Body of pancreas (tissue), 4 donors: ENCODE results near the gene NHERF2. TPM values are rescaled to one million over a fixed set of nuclear protein-coding genes. Genes with fewer than 3 reads are reported as not detected.

ENCODE experiments used
- ATAC-seq: fragments of 150-250 bp; one replicate; pipeline ENCODE4 v1.9.1; 2016
- DNase-seq, 4 donors: peaks; one replicate each; pipeline ENCODE4 v3.0.0-alpha.2; 2019
- H3K27ac ChIP-seq, 4 donors: fragments of 200-600 bp; sonication (generic); 1 replicate in 3 of 4; 2 replicates in 1 of 4; pipeline versions ENCODE4 v1.5.1 to v1.6.1; 2016 to 2019; ENCODE audit warnings: mild to moderate bottlenecking in 1 of 4, mixed read lengths in 1 of 4, moderate library complexity in 1 of 4
- H3K27me3 ChIP-seq, 2 donors: fragments of 200-600 bp; sonication (generic); one replicate each; pipeline ENCODE4 v1.6.0; 2016; ENCODE audit warnings: mild to moderate bottlenecking in 1 of 2
- H3K36me3 ChIP-seq, 2 donors: fragments of 200-600 bp; sonication (generic); replicated peaks in 1 of 2; 2 replicates each; pipeline ENCODE4 v1.5.1; 2016; ENCODE audit warnings: low read depth in 2 of 2; ENCODE audit not compliant: insufficient read depth in 1 of 2
- H3K4me1 ChIP-seq: fragments of 200-600 bp; sonication (generic); one replicate; pipeline ENCODE4 v1.6.0; 2016
- H3K4me3 ChIP-seq, 2 donors: fragments of 200-600 bp; sonication (generic); 1 replicate in 1 of 2; 2 replicates in 1 of 2; pipeline ENCODE4 v1.5.1; 2016 to 2019
- H3K9me3 ChIP-seq, 3 donors: fragments of 200-600 bp; sonication (generic); 1 replicate in 2 of 3; 2 replicates in 1 of 3; pipeline ENCODE4 v1.5.1; 2016
- CTCF ChIP-seq, 7 experiments: fragments of 450-650 bp in 4 of 7; fragments of 200-600 bp in 3 of 7; sonication (generic) in 3 of 7; IDR thresholded peaks; one replicate each; pipeline ENCODE4 v1.5.1; 2016 to 2019; ENCODE audit warnings: antibody characterized with exemption in 7 of 7
- POLR2A ChIP-seq, 3 donors: fragments of 450-650 bp; IDR thresholded peaks; one replicate each; pipeline ENCODE4 v1.6.1; 2016; ENCODE audit warnings: antibody characterized with exemption in 3 of 3, mild to moderate bottlenecking in 2 of 3
- WGBS, 2 donors: methylation state at CpG; one replicate each; pipeline ENCODE4 v1.1.5; 2017; 5-methylcytosine and 5-hydroxymethylcytosine counted together
- intact Hi-C: fragments of 100-400 bp; cut with DNase I; formaldehyde crosslinking; loops from one replicate; pipeline ENCODE4 v1.15.1; 2023
- total RNA-seq, 2 donors: library from RNA; depleted of rRNA; stranded (reverse); fragments of >200 nt; gene quantifications; one replicate each; pipeline ENCODE4 v1.1.0, GENCODE V29; 2016

The NHERF2 gene
- total RNA-seq, 2 donors from 2014 or later: 32.7 to 87.3 TPM

DNA sequence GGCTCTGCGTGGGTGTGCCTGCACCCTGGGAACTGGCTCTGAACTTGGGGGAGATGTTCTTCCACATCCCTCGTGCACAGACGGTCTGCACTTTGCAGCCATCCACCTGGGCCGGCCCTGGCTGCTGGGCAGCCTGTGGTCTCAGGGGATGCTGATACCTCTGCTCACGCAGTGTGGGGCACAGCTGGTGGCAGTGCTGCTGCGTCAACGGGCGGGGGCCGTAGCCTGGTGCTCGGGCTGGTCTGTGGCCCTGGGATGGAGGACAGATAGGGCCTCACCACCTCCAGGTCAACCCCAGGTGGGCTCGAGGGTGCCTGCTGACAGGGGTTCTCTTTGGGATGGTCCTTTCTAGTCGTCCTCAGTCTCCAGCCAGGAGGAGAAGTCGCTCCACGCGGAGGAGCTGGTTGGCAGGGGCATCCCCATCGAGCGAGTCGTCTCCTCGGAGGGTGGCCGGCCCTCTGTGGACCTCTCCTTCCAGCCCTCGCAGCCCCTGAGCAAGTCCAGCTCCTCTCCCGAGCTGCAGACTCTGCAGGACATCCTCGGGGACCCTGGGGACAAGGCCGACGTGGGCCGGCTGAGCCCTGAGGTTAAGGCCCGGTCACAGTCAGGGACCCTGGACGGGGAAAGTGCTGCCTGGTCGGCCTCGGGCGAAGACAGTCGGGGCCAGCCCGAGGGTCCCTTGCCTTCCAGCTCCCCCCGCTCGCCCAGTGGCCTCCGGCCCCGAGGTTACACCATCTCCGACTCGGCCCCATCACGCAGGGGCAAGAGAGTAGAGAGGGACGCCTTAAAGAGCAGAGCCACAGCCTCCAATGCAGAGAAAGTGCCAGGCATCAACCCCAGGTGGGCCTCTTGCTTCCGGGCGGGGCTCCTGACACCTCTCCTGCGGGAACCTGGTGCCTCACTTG lies 57.4 kb downstream of the NHERF2 start:
- peaks cover 20% of the 10 kb centered on the region for H3K4me1 ChIP-seq

GRCh38 chr16:2084895-2085625 lies 58.4 kb downstream of the NHERF2 start:
- H3K27ac ChIP-seq: no peak overlapping the region
- no peak for ATAC-seq
- peaks cover 30% of the 10 kb centered on the region for H3K4me1 ChIP-seq
- no peaks in the 10 kb centered on the region for H3K27me3 ChIP-seq
- 92 to 93% methylated on average over 6 to 26 of the region's 29 CpGs for WGBS, 2 donors
- TF ChIP-seq POLR2A (IDR thresholded peaks at IDR 0.05): no peak
- no peak for TF ChIP-seq CTCF (IDR thresholded peaks at IDR 0.05)
- no peaks in the 10 kb centered on the region for H3K9me3 ChIP-seq
- no peak overlapping the region for H3K4me3 ChIP-seq
- intact Hi-C loops: loop anchor here (10.0 kb wide), 1 partner anchor 60 kb away; the partner anchor contains the start of gene NHERF2
- no peak for DNase-seq
- peaks cover 4 to 10% of the 10 kb centered on the region in 2 donors for H3K36me3 ChIP-seq

More for the DNA sequence above, 57.4 kb downstream of the NHERF2 start:
- no peak for ATAC-seq
- intact Hi-C loops: loop anchor here (10.0 kb wide), 1 partner anchor 59 kb away; the partner anchor contains the start of gene NHERF2
- no peak overlapping the region for H3K27ac ChIP-seq
- WGBS, 2 donors: 91 to 92% methylated on average over 10 to 43 of the region's 44 CpGs
- peaks cover 4 to 10% of the 10 kb centered on the region in 2 donors for H3K36me3 ChIP-seq
- H3K27me3 ChIP-seq: no peaks in the 10 kb centered on the region
- no peak for TF ChIP-seq POLR2A (IDR thresholded peaks at IDR 0.05)
- no peak for TF ChIP-seq CTCF (IDR thresholded peaks at IDR 0.05)
- no peak overlapping the region for H3K4me3 ChIP-seq
- no peak for DNase-seq
- H3K9me3 ChIP-seq: no peaks in the 10 kb centered on the region

- no peak for ATAC-seq
- intact Hi-C loops: loop anchor here (10.0 kb wide), 1 partner anchor 61 kb away; the partner anchor contains the start of gene NHERF2
- no peaks in the 10 kb centered on the region for H3K9me3 ChIP-seq
- WGBS, 2 donors: 70 to 88% methylated on average over 2 to 13 of the region's 14 CpGs
- no peaks in the 10 kb centered on the region for H3K27me3 ChIP-seq
- no peak overlapping the region for H3K27ac ChIP-seq
- TF ChIP-seq POLR2A (IDR thresholded peaks at IDR 0.05): no peak
- no peak for TF ChIP-seq CTCF (IDR thresholded peaks at IDR 0.05)
- peaks cover 36% of the 10 kb centered on the region for H3K4me1 ChIP-seq
- peaks cover 4 to 10% of the 10 kb centered on the region in 2 donors for H3K36me3 ChIP-seq
- H3K4me3 ChIP-seq: no peak overlapping the region
- no peak for DNase-seq
Measured at GRCh38 chr16:2085669-2086068, 59.0 kb downstream of the NHERF2 start.

- DNase-seq: no peak
- Histone ChIP-seq H3K4me3 (no peak overlapping the region), H3K27ac (no peak overlapping the region), H3K9me3 (no peaks in the 10 kb centered on the region), H3K27me3 (no peaks in the 10 kb centered on the region), H3K36me3 (peaks cover 4 to 10% of the 10 kb centered on the region in 2 donors), H3K4me1 (peaks cover 38% of the 10 kb centered on the region)
- 92% methylated on average over 23 of the region's 27 CpGs; no CpG with 5 or more reads in 1 of the 2 donors for WGBS, 2 donors
- no peak for TF ChIP-seq CTCF (IDR thresholded peaks at IDR 0.05)
- no peak for TF ChIP-seq POLR2A (IDR thresholded peaks at IDR 0.05)
- intact Hi-C loops: loop anchor here (10.0 kb wide), 1 partner anchor 61 kb away; the partner anchor contains the start of gene NHERF2
- no peak for ATAC-seq
Measured at GRCh38 chr16:2086106-2086742, 59.5 kb downstream of the NHERF2 start.
